ENCODE results near the gene KLRC1. TPM values are rescaled to one million over a fixed set of nuclear protein-coding genes. Genes with fewer than 3 reads are reported as not detected.

KLRC1 gene
- total and polyA plus RNA-seq, 9 donors = 0.17 to 0.73 (median 0.52) TPM; not detected in 2

GRCh38 chr12:10408842-10409241, 44.3 kb downstream of the KLRC1 start:
- no peak for DNase-seq
- TF ChIP-seq EP300 (IDR thresholded peaks at IDR 0.05) (no peak), CTCF (IDR thresholded peaks at IDR 0.05) (no peak), POLR2A (IDR thresholded peaks at IDR 0.05) (no peak)
- H3K27me3 ChIP-seq = no peaks in the 10 kb centered on the region
- H3K4me3 ChIP-seq = no peak overlapping the region
- intact Hi-C loops (cut with DNase I) = no loop called here
- H3K36me3 ChIP-seq = no peaks in the 10 kb centered on the region
- 63 to 72% (median 68%) methylated on average over 3 of the region's 3 CpGs for WGBS, 3 donors
- no peak overlapping the region for H3K27ac ChIP-seq
- H3K4me1 ChIP-seq (ENCODE audit: insufficient read depth) = no peaks in the 10 kb centered on the region
- H3K9me3 ChIP-seq = no peaks in the 10 kb centered on the region

GRCh38 chr12:10406725-10407124, 46.5 kb downstream of the KLRC1 start:
- no peak overlapping the region for H3K27ac ChIP-seq
- no peaks in the 10 kb centered on the region for H3K36me3 ChIP-seq
- H3K4me1 ChIP-seq (ENCODE audit: insufficient read depth) = no peaks in the 10 kb centered on the region
- no peaks in the 10 kb centered on the region for H3K9me3 ChIP-seq
- H3K27me3 ChIP-seq = no peaks in the 10 kb centered on the region
- DNase-seq = no peak
- no peak overlapping the region for H3K4me3 ChIP-seq
- no peak for TF ChIP-seq EP300 (IDR thresholded peaks at IDR 0.05)
- no peak for TF ChIP-seq POLR2A (IDR thresholded peaks at IDR 0.05)
- TF ChIP-seq CTCF (IDR thresholded peaks at IDR 0.05) = no peak
- WGBS, 3 donors = 80 to 89% (median 81%) methylated on average over 4 of the region's 4 CpGs
- intact Hi-C loops (cut with DNase I) = no loop called here

- intact Hi-C loops (cut with DNase I) = no loop called here
- 92 to 94% (median 93%) methylated on average over 5 of the region's 5 CpGs for WGBS, 3 donors
- Histone ChIP-seq H3K27me3 (no peaks in the 10 kb centered on the region), H3K4me1 (ENCODE audit: insufficient read depth) (no peaks in the 10 kb centered on the region), H3K27ac (no peak overlapping the region), H3K9me3 (no peaks in the 10 kb centered on the region), H3K36me3 (no peaks in the 10 kb centered on the region), H3K4me3 (no peak overlapping the region)
- no peak for DNase-seq
- no peak for TF ChIP-seq CTCF (IDR thresholded peaks at IDR 0.05)
- no peak for TF ChIP-seq POLR2A (IDR thresholded peaks at IDR 0.05)
- no peak for TF ChIP-seq EP300 (IDR thresholded peaks at IDR 0.05)
Observed at GRCh38 chr12:10405294-10405693, 47.9 kb downstream of the KLRC1 start.

GRCh38 chr12:10404798-10405197, 48.4 kb downstream of the KLRC1 start:
- Histone ChIP-seq H3K27me3 (no peaks in the 10 kb centered on the region), H3K4me1 (ENCODE audit: insufficient read depth) (no peaks in the 10 kb centered on the region), H3K4me3 (no peak overlapping the region), H3K36me3 (no peaks in the 10 kb centered on the region), H3K9me3 (no peaks in the 10 kb centered on the region), H3K27ac (no peak overlapping the region)
- TF ChIP-seq CTCF (IDR thresholded peaks at IDR 0.05) (no peak), EP300 (IDR thresholded peaks at IDR 0.05) (no peak), POLR2A (IDR thresholded peaks at IDR 0.05) (no peak)
- no peak for DNase-seq
- intact Hi-C loops (cut with DNase I) = no loop called here

GRCh38 chr12:10400829-10401228, 52.3 kb downstream of the KLRC1 start:
- H3K36me3 ChIP-seq = no peaks in the 10 kb centered on the region
- no peak for TF ChIP-seq CTCF (IDR thresholded peaks at IDR 0.05)
- H3K27ac ChIP-seq = no peak overlapping the region
- no peak for DNase-seq
- intact Hi-C loops (cut with DNase I) = no loop called here
- H3K9me3 ChIP-seq = no peaks in the 10 kb centered on the region
- no peak overlapping the region for H3K4me3 ChIP-seq
- H3K27me3 ChIP-seq = no peaks in the 10 kb centered on the region
- no peaks in the 10 kb centered on the region for H3K4me1 ChIP-seq (ENCODE audit: insufficient read depth)

Measured in ovary (tissue), 9 donors.